ENCODE data around the gene PTPRM.

The PTPRM gene

GRCh38 chr18:7697306-7697705, 130.2 kb downstream of the PTPRM start:
- no peak for ATAC-seq
- TF ChIP-seq ESRRG (CRISPR knock-in tag; IDR thresholded peaks at IDR 0.05) (no peak), ZNF8 (CRISPR knock-in tag; IDR thresholded peaks at IDR 0.05) (no peak), PATZ1 (CRISPR knock-in tag; IDR thresholded peaks at IDR 0.05; ENCODE audit: borderline replicate concordance) (no peak), ARNTL (CRISPR knock-in tag; IDR thresholded peaks at IDR 0.05; ENCODE audit: borderline replicate concordance, low read depth) (no peak), RARB (CRISPR knock-in tag; IDR thresholded peaks at IDR 0.05) (no peak), OSR1 (CRISPR knock-in tag; IDR thresholded peaks at IDR 0.05) (no peak), ZNF70 (CRISPR knock-in tag; IDR thresholded peaks at IDR 0.05) (no peak), ZFP3 (CRISPR knock-in tag; IDR thresholded peaks at IDR 0.05) (no peak), GLIS3 (CRISPR knock-in tag; IDR thresholded peaks at IDR 0.05) (no peak), ZFP30 (CRISPR knock-in tag; IDR thresholded peaks at IDR 0.05) (no peak), CSRNP3 (CRISPR knock-in tag; IDR thresholded peaks at IDR 0.05) (no peak), ZC3H10 (CRISPR knock-in tag; IDR thresholded peaks at IDR 0.05) (no peak), POU6F1 (CRISPR knock-in tag; IDR thresholded peaks at IDR 0.05; ENCODE audit: borderline replicate concordance, low read depth) (no peak), PPARA (CRISPR knock-in tag; IDR thresholded peaks at IDR 0.05; ENCODE audit: borderline replicate concordance) (no peak), SNAI2 (CRISPR knock-in tag; IDR thresholded peaks at IDR 0.05) (no peak), ZNF565 (CRISPR knock-in tag; conservative IDR thresholded peaks at IDR 0.05; ENCODE audit: low read depth) (no peak), BACH2 (CRISPR knock-in tag; IDR thresholded peaks at IDR 0.05; ENCODE audit: borderline replicate concordance) (no peak), CSDC2 (CRISPR knock-in tag; IDR thresholded peaks at IDR 0.05) (no peak)

- TF ChIP-seq ZNF70 (CRISPR knock-in tag; IDR thresholded peaks at IDR 0.05), result no peak
- no peak for TF ChIP-seq CREB5 (CRISPR knock-in tag; IDR thresholded peaks at IDR 0.05; ENCODE audit: low read depth)
- no peak for TF ChIP-seq TCF4 (CRISPR knock-in tag; IDR thresholded peaks at IDR 0.05; ENCODE audit: borderline replicate concordance)
- no peak for ATAC-seq
Measured at GRCh38 chr18:7711495-7711894, 144.4 kb downstream of the PTPRM start.

DNA sequence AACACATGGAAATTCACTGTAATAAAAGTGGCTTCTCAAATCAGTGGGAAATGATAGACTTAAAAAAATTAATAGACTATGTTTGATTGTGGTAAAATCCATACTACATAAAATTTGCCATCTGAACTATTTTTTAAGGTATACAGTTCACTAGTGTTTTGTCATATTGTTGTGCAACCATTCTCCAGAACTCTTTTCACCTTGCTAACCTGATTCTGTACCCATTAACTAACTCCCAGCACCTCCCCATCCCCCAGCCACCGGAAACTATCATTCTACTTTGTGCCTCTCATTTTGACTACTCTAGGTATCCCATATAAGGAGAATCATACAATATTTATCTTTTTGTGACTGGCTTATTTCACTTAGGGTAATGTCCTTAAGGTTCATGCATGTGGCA, 153.3 kb downstream of the PTPRM start:
- TF ChIP-seq PATZ1 (CRISPR knock-in tag; IDR thresholded peaks at IDR 0.05; ENCODE audit: borderline replicate concordance), result no peak
- TF ChIP-seq POU6F1 (CRISPR knock-in tag; IDR thresholded peaks at IDR 0.05; ENCODE audit: borderline replicate concordance, low read depth), result no peak
- TF ChIP-seq, protein P1, sequence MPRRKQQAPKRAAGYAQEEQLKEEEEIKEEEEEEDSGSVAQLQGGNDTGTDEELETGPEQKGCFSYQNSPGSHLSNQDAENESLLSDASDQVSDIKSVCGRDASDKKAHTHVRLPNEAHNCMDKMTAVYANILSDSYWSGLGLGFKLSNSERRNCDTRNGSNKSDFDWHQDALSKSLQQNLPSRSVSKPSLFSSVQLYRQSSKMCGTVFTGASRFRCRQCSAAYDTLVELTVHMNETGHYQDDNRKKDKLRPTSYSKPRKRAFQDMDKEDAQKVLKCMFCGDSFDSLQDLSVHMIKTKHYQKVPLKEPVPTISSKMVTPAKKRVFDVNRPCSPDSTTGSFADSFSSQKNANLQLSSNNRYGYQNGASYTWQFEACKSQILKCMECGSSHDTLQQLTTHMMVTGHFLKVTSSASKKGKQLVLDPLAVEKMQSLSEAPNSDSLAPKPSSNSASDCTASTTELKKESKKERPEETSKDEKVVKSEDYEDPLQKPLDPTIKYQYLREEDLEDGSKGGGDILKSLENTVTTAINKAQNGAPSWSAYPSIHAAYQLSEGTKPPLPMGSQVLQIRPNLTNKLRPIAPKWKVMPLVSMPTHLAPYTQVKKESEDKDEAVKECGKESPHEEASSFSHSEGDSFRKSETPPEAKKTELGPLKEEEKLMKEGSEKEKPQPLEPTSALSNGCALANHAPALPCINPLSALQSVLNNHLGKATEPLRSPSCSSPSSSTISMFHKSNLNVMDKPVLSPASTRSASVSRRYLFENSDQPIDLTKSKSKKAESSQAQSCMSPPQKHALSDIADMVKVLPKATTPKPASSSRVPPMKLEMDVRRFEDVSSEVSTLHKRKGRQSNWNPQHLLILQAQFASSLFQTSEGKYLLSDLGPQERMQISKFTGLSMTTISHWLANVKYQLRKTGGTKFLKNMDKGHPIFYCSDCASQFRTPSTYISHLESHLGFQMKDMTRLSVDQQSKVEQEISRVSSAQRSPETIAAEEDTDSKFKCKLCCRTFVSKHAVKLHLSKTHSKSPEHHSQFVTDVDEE (CRISPR knock-in tag; IDR thresholded peaks at IDR 0.05), result no peak
- ATAC-seq, result no peak

Measured in SK-N-SH treated with all-trans-retinoic acid at 6 μM for 48 hours (cell line).